Measurements from ENCODE around the gene LAT.
A peak's percentile ranks its signal among the peaks of the same experiment; 100 is the strongest.
"Not testable (repeated sequence)": the region's sequence is repeated elsewhere in the genome, so short reads cannot be mapped to it uniquely, and the experiment has no call there.

The LAT gene

GRCh38 chr16:28984619-28985135, at the start of gene LAT:
LAT (plus strand) TSS chr16:28985052; CDS start chr16:28985418, 366 bp downstream.
- Histone ChIP-seq H3K36me3 (ENCODE audit: insufficient read depth, insufficient read length, low read length) (peaks cover 73% of the 10 kb centered on the region), H3K4me3 (ENCODE audit: insufficient read length, low read depth) (no peak within 1 kb of the TSS), H3K27me3 (ENCODE audit: insufficient read depth, insufficient read length) (no peaks in the 10 kb centered on the region), H3K4me1 (ENCODE audit: insufficient read depth, insufficient read length) (no peaks in the 10 kb centered on the region), H3K9ac (ENCODE audit: insufficient read length, low read depth) (no peak within 1 kb of the TSS), H3K9me3 (ENCODE audit: insufficient read depth, low read length) (peaks cover 13% of the 10 kb centered on the region; the same call in 1 of the 2 replicates)
- no peak for TF ChIP-seq YY1 (IDR thresholded peaks at IDR 0.05; ENCODE audit: insufficient read depth, insufficient read length)
- no peak for TF ChIP-seq ZNF274 (IDR thresholded peaks at IDR 0.05; ENCODE audit: low read depth, low read length)
- no peak for TF ChIP-seq SUZ12 (IDR thresholded peaks at IDR 0.05; ENCODE audit: extremely low read depth, insufficient read depth, insufficient read length)
- DNase-seq (ENCODE audit: low read depth, low spot score): no peak

GRCh38 chr16:28935346-28935745, 49.5 kb upstream of the LAT start:
- H3K9me3 ChIP-seq (ENCODE audit: insufficient read depth, low read length): no peaks in the 10 kb centered on the region
- no peak for DNase-seq (ENCODE audit: low read depth, low spot score)
- H3K4me3 ChIP-seq (ENCODE audit: insufficient read length, low read depth): no peak overlapping the region
- no peaks in the 10 kb centered on the region for H3K27me3 ChIP-seq (ENCODE audit: insufficient read depth, insufficient read length)
- TF ChIP-seq YY1 (IDR thresholded peaks at IDR 0.05; ENCODE audit: insufficient read depth, insufficient read length): no peak
- no peak for TF ChIP-seq ZNF274 (IDR thresholded peaks at IDR 0.05; ENCODE audit: low read depth, low read length)
- TF ChIP-seq SUZ12 (IDR thresholded peaks at IDR 0.05; ENCODE audit: extremely low read depth, insufficient read depth, insufficient read length): no peak
- no peak overlapping the region for H3K9ac ChIP-seq (ENCODE audit: insufficient read length, low read depth)
- H3K4me1 ChIP-seq (ENCODE audit: insufficient read depth, insufficient read length): peaks cover 6% of the 10 kb centered on the region
- no peaks in the 10 kb centered on the region for H3K36me3 ChIP-seq (ENCODE audit: insufficient read depth, insufficient read length, low read length)

GRCh38 chr16:28935924-28936783, 48.7 kb upstream of the LAT start:
- H3K36me3 ChIP-seq (ENCODE audit: insufficient read depth, insufficient read length, low read length): no peaks in the 10 kb centered on the region
- no peaks in the 10 kb centered on the region for H3K27me3 ChIP-seq (ENCODE audit: insufficient read depth, insufficient read length)
- peak; percentile 66 for DNase-seq (ENCODE audit: low read depth, low spot score)
- no peaks in the 10 kb centered on the region for H3K9me3 ChIP-seq (ENCODE audit: insufficient read depth, low read length)
- no peak overlapping the region for H3K4me3 ChIP-seq (ENCODE audit: insufficient read length, low read depth)
- peaks cover 6% of the 10 kb centered on the region for H3K4me1 ChIP-seq (ENCODE audit: insufficient read depth, insufficient read length)
- no peak for TF ChIP-seq SUZ12 (IDR thresholded peaks at IDR 0.05; ENCODE audit: extremely low read depth, insufficient read depth, insufficient read length)
- peak overlapping the region; percentile 42 for H3K9ac ChIP-seq (ENCODE audit: insufficient read length, low read depth)

GRCh38 chr16:28936784-28937155, 48.1 kb upstream of the LAT start:
- H3K4me3 ChIP-seq (ENCODE audit: insufficient read length, low read depth): no peak overlapping the region
- peaks cover 6% of the 10 kb centered on the region for H3K4me1 ChIP-seq (ENCODE audit: insufficient read depth, insufficient read length)
- no peaks in the 10 kb centered on the region for H3K9me3 ChIP-seq (ENCODE audit: insufficient read depth, low read length)
- no peak overlapping the region for H3K9ac ChIP-seq (ENCODE audit: insufficient read length, low read depth)
- TF ChIP-seq SUZ12 (IDR thresholded peaks at IDR 0.05; ENCODE audit: extremely low read depth, insufficient read depth, insufficient read length) (no peak), ZNF274 (IDR thresholded peaks at IDR 0.05; ENCODE audit: low read depth, low read length) (no peak), YY1 (IDR thresholded peaks at IDR 0.05; ENCODE audit: insufficient read depth, insufficient read length) (no peak)
- H3K36me3 ChIP-seq (ENCODE audit: insufficient read depth, insufficient read length, low read length): no peaks in the 10 kb centered on the region
- H3K27me3 ChIP-seq (ENCODE audit: insufficient read depth, insufficient read length): no peaks in the 10 kb centered on the region
- DNase-seq (ENCODE audit: low read depth, low spot score): no peak

- peaks cover 6% of the 10 kb centered on the region for H3K4me1 ChIP-seq (ENCODE audit: insufficient read depth, insufficient read length)
- H3K9ac ChIP-seq (ENCODE audit: insufficient read length, low read depth): no peak overlapping the region
- H3K27me3 ChIP-seq (ENCODE audit: insufficient read depth, insufficient read length): no peaks in the 10 kb centered on the region
- TF ChIP-seq ZNF274 (IDR thresholded peaks at IDR 0.05; ENCODE audit: low read depth, low read length): no peak
- TF ChIP-seq SUZ12 (IDR thresholded peaks at IDR 0.05; ENCODE audit: extremely low read depth, insufficient read depth, insufficient read length): no peak
- TF ChIP-seq YY1 (IDR thresholded peaks at IDR 0.05; ENCODE audit: insufficient read depth, insufficient read length): no peak
- H3K4me3 ChIP-seq (ENCODE audit: insufficient read length, low read depth): no peak overlapping the region
- no peak for DNase-seq (ENCODE audit: low read depth, low spot score)
- no peaks in the 10 kb centered on the region for H3K36me3 ChIP-seq (ENCODE audit: insufficient read depth, insufficient read length, low read length)
- no peaks in the 10 kb centered on the region for H3K9me3 ChIP-seq (ENCODE audit: insufficient read depth, low read length)
These were observed 47.5 kb upstream of the LAT start for GRCh38 chr16:28937222-28937876.

- Histone ChIP-seq H3K4me3 (ENCODE audit: insufficient read length, low read depth) (no peak overlapping the region), H3K9ac (ENCODE audit: insufficient read length, low read depth) (no peak overlapping the region), H3K36me3 (ENCODE audit: insufficient read depth, insufficient read length, low read length) (no peaks in the 10 kb centered on the region), H3K27me3 (ENCODE audit: insufficient read depth, insufficient read length) (no peaks in the 10 kb centered on the region), H3K9me3 (ENCODE audit: insufficient read depth, low read length) (no peaks in the 10 kb centered on the region), H3K4me1 (ENCODE audit: insufficient read depth, insufficient read length) (peaks cover 4% of the 10 kb centered on the region)
- TF ChIP-seq ZNF274 (IDR thresholded peaks at IDR 0.05; ENCODE audit: low read depth, low read length): no peak
- no peak for TF ChIP-seq SUZ12 (IDR thresholded peaks at IDR 0.05; ENCODE audit: extremely low read depth, insufficient read depth, insufficient read length)
- TF ChIP-seq YY1 (IDR thresholded peaks at IDR 0.05; ENCODE audit: insufficient read depth, insufficient read length): no peak
- no peak for DNase-seq (ENCODE audit: low read depth, low spot score)
These were observed 46.1 kb upstream of the LAT start for GRCh38 chr16:28938721-28939120.

- H3K27me3 ChIP-seq (ENCODE audit: insufficient read depth, insufficient read length); H3K9me3 ChIP-seq (ENCODE audit: insufficient read depth, low read length); H3K4me3 ChIP-seq (ENCODE audit: insufficient read length, low read depth); H3K9ac ChIP-seq (ENCODE audit: insufficient read length, low read depth); H3K36me3 ChIP-seq (ENCODE audit: insufficient read depth, insufficient read length, low read length); DNase-seq (ENCODE audit: low read depth, low spot score); H3K4me1 ChIP-seq (ENCODE audit: insufficient read depth, insufficient read length): not testable (repeated sequence)
These were observed 45.0 kb upstream of the LAT start for GRCh38 chr16:28939825-28940224.
